H1 (cell line): ENCODE results near the gene SAA2. TPM values are rescaled to one million over a fixed set of nuclear protein-coding genes. Genes with fewer than 3 reads are reported as not detected.

ENCODE experiments used
- CTCF ChIA-PET: fragments of 300-600 bp; sonication (Branson Sonifier 250); formaldehyde crosslinking; loops from one replicate; lab custom pipeline; 2021; ENCODE audit not compliant: partially characterized antibody; lab: Charles Lee
- POLR2A ChIA-PET: fragments of 300-600 bp; sonication (Branson Sonifier 250); formaldehyde crosslinking; loops from one replicate; lab custom pipeline; 2021; ENCODE audit warnings: inconsistent platforms; ENCODE audit not compliant: partially characterized antibody; lab: Charles Lee
- DNase-seq, 2 experiments: peaks; one replicate each; pipeline versions ENCODE4 v3.0.0 to v3.0.0-alpha.2; 2010 to 2022; ENCODE audit warnings: low spot score in 2 of 2, low read depth in 1 of 2, mixed read lengths in 1 of 2
- FAIRE-seq: peaks from 2 replicates; lab custom pipeline; 2011; peaks lifted over from hg19 to GRCh38; lab: Jason Lieb, UNC
- H2AFZ ChIP-seq: 2 replicates; pipeline ENCODE4 v1.8.1; 2012; ENCODE audit warnings: low read length, inconsistent platforms
- H2AK5ac ChIP-seq: 2 replicates; pipeline ENCODE4 v1.6.1; 2013; ENCODE audit warnings: low read depth, low read length
- H2BK120ac ChIP-seq: replicated peaks from 2 replicates; pipeline ENCODE3; 2013; ENCODE audit warnings: low read depth, low read length, inconsistent platforms
- H2BK12ac ChIP-seq: 2 replicates; pipeline ENCODE4 v1.6.1; 2013; ENCODE audit warnings: low read depth, low read length
- H2BK15ac ChIP-seq: 2 replicates; pipeline ENCODE4 v1.6.1; 2013; ENCODE audit warnings: low read length
- H2BK20ac ChIP-seq: 2 replicates; pipeline ENCODE4 v1.6.1; 2013; ENCODE audit warnings: low read length
- H2BK5ac ChIP-seq: 2 replicates; pipeline ENCODE4 v1.6.1; 2013; ENCODE audit warnings: low read depth, low read length
- H3K14ac ChIP-seq: 2 replicates; pipeline ENCODE4 v1.6.1; 2013; ENCODE audit warnings: inconsistent platforms; ENCODE audit not compliant: insufficient read length
- H3K18ac ChIP-seq: 2 replicates; pipeline ENCODE4 v1.6.1; 2013; ENCODE audit warnings: low read length; ENCODE audit errors: extremely low read depth
- H3K23ac ChIP-seq: 2 replicates; pipeline ENCODE4 v1.6.1; 2013; ENCODE audit warnings: inconsistent platforms; ENCODE audit not compliant: insufficient read length
- H3K23me2 ChIP-seq: 2 replicates; pipeline ENCODE4 v1.6.1; 2013; ENCODE audit warnings: low read depth, low read length
- H3K27ac ChIP-seq: 2 replicates; pipeline ENCODE4 v1.6.1; 2011; ENCODE audit warnings: low read depth, low read length, inconsistent platforms
- H3K27me3 ChIP-seq, 4 experiments: replicated peaks in 1 of 4; 1 replicate in 1 of 4; 2 replicates in 3 of 4; pipeline versions ENCODE4 v1.6.1 to v1.8.1; 2011 to 2013; ENCODE audit warnings: low read length in 3 of 4, mild to moderate bottlenecking in 3 of 4, inconsistent platforms in 2 of 4, mixed read lengths in 2 of 4, moderate library complexity in 1 of 4; ENCODE audit not compliant: control insufficient read depth in 3 of 4, insufficient read depth in 3 of 4; ENCODE audit errors: extremely low read depth in 1 of 4
- H3K36me3 ChIP-seq, 4 experiments: 2 replicates each; pipeline versions ENCODE4 v1.6.1 to v1.8.1; 2011 to 2013; ENCODE audit warnings: mild to moderate bottlenecking in 4 of 4, low read length in 3 of 4, moderate library complexity in 2 of 4, control low read depth in 1 of 4, inconsistent platforms in 1 of 4; ENCODE audit not compliant: insufficient read depth in 4 of 4, control insufficient read depth in 2 of 4
- H3K4ac ChIP-seq: replicated peaks from 2 replicates; pipeline ENCODE3; 2013; ENCODE audit warnings: low read length, low read depth, mixed read lengths, inconsistent platforms; ENCODE audit not compliant: insufficient read length
- H3K4me1 ChIP-seq, 4 experiments: replicated peaks in 1 of 4; 1 replicate in 1 of 4; 2 replicates in 3 of 4; pipeline versions ENCODE4 v1.6.1 to v1.8.1; 2011 to 2013; ENCODE audit warnings: low read length in 3 of 4, inconsistent platforms in 2 of 4, mixed read lengths in 1 of 4; ENCODE audit not compliant: insufficient read depth in 4 of 4, control insufficient read depth in 3 of 4
- H3K4me2 ChIP-seq, 2 experiments: 2 replicates each; pipeline versions ENCODE4 v1.6.1 to v1.8.1; 2011 to 2013; ENCODE audit warnings: low read depth in 2 of 2, low read length in 2 of 2, control low read depth in 1 of 2, inconsistent platforms in 1 of 2, mild to moderate bottlenecking in 1 of 2; ENCODE audit not compliant: insufficient read depth in 1 of 2
- H3K4me3 ChIP-seq, 4 experiments: fragments of 200-600, 300-600 bp in 1 of 4; sonication (generic), shearing (Covaris generic), sonication (Bioruptor Twin) in 1 of 4; 2 replicates each; pipeline versions ENCODE4 v1.5.1 to v1.8.1; 2011 to 2016; ENCODE audit warnings: low read length in 4 of 4, low read depth in 3 of 4, control low read depth in 2 of 4, inconsistent platforms in 2 of 4, mild to moderate bottlenecking in 2 of 4, mixed read lengths in 1 of 4, moderate library complexity in 1 of 4; ENCODE audit not compliant: insufficient read depth in 2 of 4; ENCODE audit errors: extremely low read depth in 1 of 4
- H3K56ac ChIP-seq: replicated peaks from 2 replicates; pipeline ENCODE3; 2013; ENCODE audit warnings: low read depth, mild to moderate bottlenecking, mixed read lengths, low read length, inconsistent platforms; ENCODE audit not compliant: insufficient read length
- H3K79me1 ChIP-seq: 2 replicates; pipeline ENCODE4 v1.6.1; 2013; ENCODE audit warnings: low read depth, low read length, control low read depth
- H3K79me2 ChIP-seq, 2 experiments: 2 replicates each; pipeline versions ENCODE4 v1.6.1 to v1.8.1; 2012 to 2013; ENCODE audit warnings: low read length in 2 of 2, mild to moderate bottlenecking in 2 of 2, inconsistent platforms in 1 of 2; ENCODE audit not compliant: insufficient read depth in 2 of 2, control insufficient read depth in 1 of 2
- H3K9ac ChIP-seq, 4 experiments: replicated peaks in 1 of 4; 1 replicate in 1 of 4; 2 replicates in 3 of 4; pipeline versions ENCODE4 v1.6.1 to v1.8.1; 2011 to 2013; ENCODE audit warnings: low read depth in 3 of 4, low read length in 3 of 4, control low read depth in 2 of 4, mild to moderate bottlenecking in 2 of 4, moderate library complexity in 2 of 4, inconsistent platforms in 1 of 4; ENCODE audit errors: extremely low read depth in 1 of 4
- H3K9me3 ChIP-seq, 2 experiments: 2 replicates each; pipeline versions ENCODE4 v1.6.1 to v1.8.1; 2012 to 2013; ENCODE audit warnings: mild to moderate bottlenecking in 2 of 2, moderate library complexity in 2 of 2, control low read depth in 1 of 2, inconsistent platforms in 1 of 2, low read depth in 1 of 2, low read length in 1 of 2, mixed read lengths in 1 of 2; ENCODE audit not compliant: insufficient read depth in 2 of 2
- H4K20me1 ChIP-seq, 2 experiments: replicated peaks in 1 of 2; 2 replicates each; pipeline versions ENCODE3 to v1.8.1; 2011 to 2013; ENCODE audit warnings: inconsistent platforms in 2 of 2, low read length in 2 of 2, mild to moderate bottlenecking in 1 of 2; ENCODE audit not compliant: insufficient read depth in 2 of 2, control insufficient read depth in 1 of 2
- H4K5ac ChIP-seq: 2 replicates; pipeline ENCODE4 v1.6.1; 2013; ENCODE audit warnings: low read length, low read depth, mixed read lengths, inconsistent platforms; ENCODE audit not compliant: insufficient read length
- H4K8ac ChIP-seq: 2 replicates; pipeline ENCODE4 v1.8.0; 2013; ENCODE audit warnings: mild to moderate bottlenecking, moderate library complexity, low read length, inconsistent platforms; ENCODE audit not compliant: insufficient read depth; ENCODE audit errors: extremely low read depth
- H4K91ac ChIP-seq: replicated peaks from 2 replicates; pipeline ENCODE3; 2013; ENCODE audit warnings: low read length, mixed read lengths, inconsistent platforms; ENCODE audit not compliant: insufficient read length
- ASH2L ChIP-seq: fragments of 200-600, 300-600 bp; sonication (generic); IDR thresholded peaks from one replicate; pipeline ENCODE4 v1.7.1; 2017; ENCODE audit warnings: low read length
- CBX5 ChIP-seq: fragments of 300-800, 300-1000 bp; sonication (generic); IDR thresholded peaks from 2 replicates; pipeline ENCODE4 v1.7.1; 2016; ENCODE audit warnings: antibody characterized with exemption, low read length, low read depth
- CTCF ChIP-seq, 3 experiments: IDR thresholded peaks; 1 replicate in 2 of 3; 2 replicates in 1 of 3; pipeline versions ENCODE4 v1.5.1 to v1.6.1; 2011; ENCODE audit warnings: low read length in 3 of 3, mild to moderate bottlenecking in 3 of 3, inconsistent platforms in 2 of 3, low read depth in 1 of 3, moderate library complexity in 1 of 3; ENCODE audit not compliant: insufficient read depth in 1 of 3; ENCODE audit errors: control extremely low read depth in 1 of 3
- EZH2 ChIP-seq: fragments of 200-600 bp; sonication (generic); IDR thresholded peaks from 2 replicates; pipeline ENCODE4 v1.7.1; 2012; ENCODE audit warnings: low read depth, mild to moderate bottlenecking, moderate library complexity, low read length, inconsistent platforms; ENCODE audit not compliant: severe bottlenecking
- KDM5A ChIP-seq: fragments of 200-600 bp; IDR thresholded peaks from 2 replicates; pipeline ENCODE4 v1.7.1; 2012; ENCODE audit warnings: mild to moderate bottlenecking, low read length, inconsistent platforms, mixed read lengths
- POLR2A ChIP-seq, 2 experiments: IDR thresholded peaks; 1 replicate in 1 of 2; 2 replicates in 1 of 2; pipeline ENCODE4 v1.6.1; 2011; ENCODE audit warnings: low read depth in 2 of 2, low read length in 2 of 2, mild to moderate bottlenecking in 2 of 2; ENCODE audit errors: control extremely low read depth in 1 of 2
- SIRT6 ChIP-seq: IDR thresholded peaks from one replicate; pipeline ENCODE4 v1.7.1; 2012; ENCODE audit warnings: low read length, inconsistent platforms
- SP1 ChIP-seq: IDR thresholded peaks from 2 replicates; pipeline ENCODE4 v1.6.1; 2011; ENCODE audit warnings: low read depth, low read length
- SRF ChIP-seq: IDR thresholded peaks from 2 replicates; pipeline ENCODE4 v1.6.1; 2011; ENCODE audit warnings: mild to moderate bottlenecking, low read depth, low read length, moderate library complexity
- SUZ12 ChIP-seq: fragments of 200-600 bp; sonication (generic); IDR thresholded peaks from 2 replicates; pipeline ENCODE4 v1.6.1; 2012; ENCODE audit warnings: mild to moderate bottlenecking, inconsistent platforms, low read length, moderate library complexity, mixed read lengths
- TCF12 ChIP-seq: IDR thresholded peaks from 2 replicates; pipeline ENCODE4 v1.6.1; 2011; ENCODE audit warnings: low read depth, mild to moderate bottlenecking, low read length
- YY1 ChIP-seq: IDR thresholded peaks from 2 replicates; pipeline ENCODE4 v1.6.1; 2011; ENCODE audit warnings: low read depth, mild to moderate bottlenecking, low read length
- WGBS, 2 experiments: shearing (Covaris generic) in 1 of 2; methylation state at CpG; one replicate each; pipeline versions ENCODE4 v1.1.6 to v1.1.7; 2013 to 2015; ENCODE audit warnings: low lambda C conversion rate in 2 of 2, mixed read lengths in 2 of 2, inconsistent platforms in 1 of 2, low coverage in 1 of 2, missing lambda C conversion rate in 1 of 2; ENCODE audit not compliant: insufficient replicate concordance in 2 of 2, insufficient coverage in 1 of 2, insufficient read length in 1 of 2; ENCODE audit errors: extremely low coverage in 1 of 2, missing lambda C conversion rate in 1 of 2; 5-methylcytosine and 5-hydroxymethylcytosine counted together
- polyA plus RNA-seq, 7 experiments: library from polyadenylated mRNA; depleted of rRNA in 3 of 7; stranded (reverse) in 5 of 7; unstranded in 2 of 7; fragments of >200 nt in 5 of 7; fragments of 200-250 nt in 2 of 7; gene quantifications; 1 replicate in 5 of 7; 2 replicates in 1 of 7; 4 replicates in 1 of 7; pipeline versions ENCODE4 v1.2.1 to v1.2.3, GENCODE V29; 2011 to 2013; ENCODE audit warnings: missing spikeins in 2 of 7, mixed read lengths in 2 of 7
- total RNA-seq: library from RNA; stranded (reverse); fragmentation: NEBNext Ultra II Directional; extraction: Animal tissue kit (Norgen Biotek cat#: 25700); gene quantifications from 2 replicates; pipeline ENCODE4 v1.2.1, GENCODE V29; 2021

The SAA2 gene
- total and polyA plus RNA-seq, 2 of the 8 experiments (the other 6 are each of a cell fraction or from before 2014, with no cell fraction given), result not detected

DNA sequence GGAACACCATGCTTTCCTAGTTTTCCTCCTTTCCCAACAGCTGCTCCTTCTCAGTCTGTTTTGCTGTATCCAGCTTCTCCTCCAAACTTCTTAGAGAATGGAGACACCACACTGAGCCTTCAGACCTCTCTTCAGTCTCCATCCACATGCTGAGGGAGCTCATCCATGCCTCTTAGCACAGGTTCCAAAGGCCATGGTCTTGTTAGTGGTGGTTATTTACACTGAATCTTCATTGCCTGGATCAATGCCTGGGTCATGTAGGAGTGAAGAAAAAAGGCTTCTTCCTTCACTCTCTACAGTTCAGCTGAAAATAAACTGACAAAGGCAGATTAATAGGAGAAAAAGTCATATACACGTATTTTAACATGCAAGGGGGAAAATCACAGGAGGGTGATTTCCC, 8.8 kb downstream of the SAA2 start:
- no peak overlapping the region for H3K9ac ChIP-seq
- no peaks in the 10 kb centered on the region for H3K79me2 ChIP-seq
- no peak overlapping the region for H3K4ac ChIP-seq
- H3K27me3 ChIP-seq, result no peaks in the 10 kb centered on the region; a peak in 1 of 7 replicates
- H2AK5ac ChIP-seq, result no peak overlapping the region
- H2BK20ac ChIP-seq, result no peak overlapping the region
- H3K9me3 ChIP-seq, result 0 out of 4 replicates have a peak, but pooled peaks cover 0 to 2% of the 10 kb centered on the region in 2 experiments
- H2BK5ac ChIP-seq, result no peak overlapping the region
- H3K4me3 ChIP-seq, result no peak overlapping the region
- no peaks in the 10 kb centered on the region for H3K4me1 ChIP-seq
- H3K56ac ChIP-seq, result no peak overlapping the region
- no peak overlapping the region for H2AFZ ChIP-seq
- 90% methylated on average over 1 of the region's 1 CpG; no CpG with 5 or more reads in 1 of the 2 experiments for WGBS, 2 experiments
- H3K79me1 ChIP-seq, result no peaks in the 10 kb centered on the region
- H3K27ac ChIP-seq, result no peak overlapping the region
- ChIA-PET CTCF (no interaction called here), POLR2A (no interaction called here)
- no peak for TF ChIP-seq KDM5A
- no peak for TF ChIP-seq CTCF (IDR thresholded peaks at IDR 0.05; ENCODE audit: control extremely low read depth in 1 of 3, insufficient read depth in 1 of 3, low read depth in 1 of 3, low read length in 3 of 3)
- TF ChIP-seq YY1, result no peak
- no peak for TF ChIP-seq CBX5
- no peak for TF ChIP-seq EZH2
- TF ChIP-seq SUZ12, result no peak
- TF ChIP-seq POLR2A (IDR thresholded peaks at IDR 0.05; ENCODE audit: control extremely low read depth in 1 of 2, low read depth in 2 of 2, low read length in 2 of 2), result no peak
- no peak for TF ChIP-seq SIRT6
- no peak for TF ChIP-seq SP1
- no peak for TF ChIP-seq TCF12
- no peak for TF ChIP-seq SRF
- no peak for TF ChIP-seq ASH2L
- H3K23me2 ChIP-seq, result no peaks in the 10 kb centered on the region
- no peak overlapping the region for H4K5ac ChIP-seq
- FAIRE-seq (no peak), DNase-seq (no peak)
- no peaks in the 10 kb centered on the region for H4K20me1 ChIP-seq
- H4K91ac ChIP-seq, result no peak overlapping the region
- H2BK15ac ChIP-seq, result no peak overlapping the region
- no peak overlapping the region for H3K14ac ChIP-seq
- H4K8ac ChIP-seq, result no peak overlapping the region
- H3K23ac ChIP-seq, result no peak overlapping the region
- H3K4me2 ChIP-seq, result no peak overlapping the region
- no peaks in the 10 kb centered on the region for H3K36me3 ChIP-seq
- no peak overlapping the region for H2BK120ac ChIP-seq
- H2BK12ac ChIP-seq, result no peak overlapping the region
- H3K18ac ChIP-seq, result no peak overlapping the region
